ENCODE results near the gene PPARG. TPM values are rescaled to one million over a fixed set of nuclear protein-coding genes. Genes with fewer than 3 reads are reported as not detected.

The PPARG gene
- total and polyA plus RNA-seq, 2 of the 13 experiments (the other 11 are each of a cell fraction or from before 2014, with no cell fraction given): 13.9 to 58.3 TPM

GRCh38 chr3:12405432-12406272, 116.8 kb downstream of the PPARG start (continued):
- peak; percentile 58 for TF ChIP-seq DMAP1 (CRISPR knock-in tag; IDR thresholded peaks at IDR 0.05)
- 0 out of 2 replicates have a peak, but pooled peaks have one; percentile 87 for TF ChIP-seq SP140L (CRISPR knock-in tag; IDR thresholded peaks at IDR 0.05; ENCODE audit: borderline replicate concordance)
- TF ChIP-seq ZNF710 (CRISPR knock-in tag; IDR thresholded peaks at IDR 0.05; ENCODE audit: borderline replicate concordance): peak; percentile 75
- peak; percentile 42; the same call in 1 of the 3 replicates for TF ChIP-seq MXI1 (IDR thresholded peaks at IDR 0.05; ENCODE audit: borderline replicate concordance, low read depth, low read length)
- peak; percentile 27; the same call in 1 of the 2 replicates for TF ChIP-seq GMEB1 (CRISPR knock-in tag; IDR thresholded peaks at IDR 0.05; ENCODE audit: borderline replicate concordance)
- peak; percentile 57 for TF ChIP-seq ELF1 (CRISPR knock-in tag; IDR thresholded peaks at IDR 0.05)
- peak; percentile 86 for TF ChIP-seq RARA (CRISPR knock-in tag; IDR thresholded peaks at IDR 0.05)
- TF ChIP-seq ZNF615 (CRISPR knock-in tag; IDR thresholded peaks at IDR 0.05; ENCODE audit: borderline replicate concordance): 0 out of 2 replicates have a peak, but pooled peaks have one; percentile 56
- TF ChIP-seq GABPA (IDR thresholded peaks at IDR 0.05; ENCODE audit: low read depth, low read length): no peak
- peak; percentile 57; the same call in 1 of the 2 replicates for TF ChIP-seq GABPA (CRISPR knock-in tag; IDR thresholded peaks at IDR 0.05; ENCODE audit: low read depth)
- TF ChIP-seq FOXP4 (CRISPR knock-in tag; IDR thresholded peaks at IDR 0.05): peak; percentile 99
- peak; percentile 44; the same call in 1 of the 2 replicates for TF ChIP-seq ZFY (CRISPR knock-in tag; IDR thresholded peaks at IDR 0.05)
- no peak for TF ChIP-seq RELA (CRISPR knock-in tag; IDR thresholded peaks at IDR 0.05)
- 0 out of 2 replicates have a peak, but pooled peaks have one; percentile 42 for TF ChIP-seq ETV6 (CRISPR knock-in tag; conservative IDR thresholded peaks at IDR 0.05)
- TF ChIP-seq PBX3 (CRISPR knock-in tag; IDR thresholded peaks at IDR 0.05; ENCODE audit: borderline replicate concordance): no peak
- peak; percentile 6; the same call in 1 of the 2 replicates for TF ChIP-seq FOXK2 (IDR thresholded peaks at IDR 0.05)
- no peak for TF ChIP-seq ZBTB7A (CRISPR knock-in tag; IDR thresholded peaks at IDR 0.05)
- TF ChIP-seq ZC3H4 (CRISPR knock-in tag; IDR thresholded peaks at IDR 0.05; ENCODE audit: borderline replicate concordance): 0 out of 2 replicates have a peak, but pooled peaks have one; percentile 52
- TF ChIP-seq ELF4 (CRISPR knock-in tag; IDR thresholded peaks at IDR 0.05; ENCODE audit: borderline replicate concordance): peak; percentile 72; the same call in 1 of the 2 replicates
- TF ChIP-seq ZBTB26 (CRISPR knock-in tag; IDR thresholded peaks at IDR 0.05; ENCODE audit: borderline replicate concordance): peak; percentile 87
- TF ChIP-seq MIER3 (CRISPR knock-in tag; IDR thresholded peaks at IDR 0.05; ENCODE audit: borderline replicate concordance): peak; percentile 82

All from HepG2 (cell line).